GM12875 (cell line): ENCODE data around the gene RPN2.

Experiments used
- H3K4me3 ChIP-seq: one replicate; pipeline ENCODE4 v1.5.1; 2011; ENCODE audit warnings: low read depth, low read length, control low read depth
- TF ChIP-seq, protein P1 (sequence below): IDR thresholded peaks from 2 replicates; pipeline ENCODE4 v1.5.1; 2011; ENCODE audit warnings: low read depth, mild to moderate bottlenecking, control low read depth, inconsistent platforms, low read length, moderate library complexity, borderline replicate concordance; ENCODE audit not compliant: insufficient read depth

RPN2 gene

GRCh38 chr20:37185686-37186085 lies 6.6 kb downstream of the RPN2 start:
- no peak overlapping the region for H3K4me3 ChIP-seq
- TF ChIP-seq, protein P1, sequence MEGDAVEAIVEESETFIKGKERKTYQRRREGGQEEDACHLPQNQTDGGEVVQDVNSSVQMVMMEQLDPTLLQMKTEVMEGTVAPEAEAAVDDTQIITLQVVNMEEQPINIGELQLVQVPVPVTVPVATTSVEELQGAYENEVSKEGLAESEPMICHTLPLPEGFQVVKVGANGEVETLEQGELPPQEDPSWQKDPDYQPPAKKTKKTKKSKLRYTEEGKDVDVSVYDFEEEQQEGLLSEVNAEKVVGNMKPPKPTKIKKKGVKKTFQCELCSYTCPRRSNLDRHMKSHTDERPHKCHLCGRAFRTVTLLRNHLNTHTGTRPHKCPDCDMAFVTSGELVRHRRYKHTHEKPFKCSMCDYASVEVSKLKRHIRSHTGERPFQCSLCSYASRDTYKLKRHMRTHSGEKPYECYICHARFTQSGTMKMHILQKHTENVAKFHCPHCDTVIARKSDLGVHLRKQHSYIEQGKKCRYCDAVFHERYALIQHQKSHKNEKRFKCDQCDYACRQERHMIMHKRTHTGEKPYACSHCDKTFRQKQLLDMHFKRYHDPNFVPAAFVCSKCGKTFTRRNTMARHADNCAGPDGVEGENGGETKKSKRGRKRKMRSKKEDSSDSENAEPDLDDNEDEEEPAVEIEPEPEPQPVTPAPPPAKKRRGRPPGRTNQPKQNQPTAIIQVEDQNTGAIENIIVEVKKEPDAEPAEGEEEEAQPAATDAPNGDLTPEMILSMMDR, result no peak

GRCh38 chr20:37188787-37189186 lies 9.7 kb downstream of the RPN2 start:
- no peak overlapping the region for H3K4me3 ChIP-seq
- TF ChIP-seq, protein P1, result no peak

GRCh38 chr20:37189416-37190016 lies 10.4 kb downstream of the RPN2 start:
- TF ChIP-seq, protein P1, result no peak
- H3K4me3 ChIP-seq, result no peak overlapping the region

DNA sequence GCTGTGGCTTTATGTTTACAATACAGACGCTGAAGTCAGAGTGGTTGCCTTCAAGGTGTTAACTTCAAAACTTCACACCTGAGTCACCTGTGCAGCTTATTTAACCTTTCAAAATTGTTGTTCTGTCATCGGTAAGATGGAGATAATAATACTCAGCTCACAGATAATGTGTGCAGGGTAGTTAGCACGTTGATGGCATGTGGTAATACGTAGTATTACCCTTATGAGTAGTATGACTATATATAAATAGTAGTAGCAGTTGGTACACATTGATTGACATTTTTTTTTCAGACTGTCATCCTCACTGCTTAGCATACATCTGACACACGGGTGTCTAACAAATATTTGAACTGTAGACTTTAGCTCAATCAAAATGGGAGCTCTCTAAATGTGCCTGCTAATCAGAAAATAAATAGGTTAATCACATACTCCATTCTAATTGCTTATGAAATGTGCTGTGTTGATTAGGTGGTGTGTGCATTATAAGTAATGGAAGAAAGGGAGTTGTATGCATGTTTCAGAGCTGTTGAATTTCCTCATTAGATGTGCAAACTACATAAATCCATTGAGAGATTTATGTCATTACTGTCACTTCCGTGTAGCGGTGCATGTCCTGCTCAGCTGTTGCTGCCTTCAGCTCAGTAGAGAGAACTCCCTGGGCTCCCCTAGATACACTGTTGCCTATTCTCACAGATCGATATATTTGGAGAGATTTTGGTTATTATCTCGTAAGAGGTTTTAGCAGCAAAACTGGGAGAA lies 11.4 kb downstream of the RPN2 start:
- TF ChIP-seq, protein P1, result no peak
- H3K4me3 ChIP-seq, result no peak overlapping the region

- no peak overlapping the region for H3K4me3 ChIP-seq
- TF ChIP-seq, protein P1, result peak; percentile 93
Measured at GRCh38 chr20:37192137-37192854, 13.2 kb downstream of the RPN2 start.

DNA sequence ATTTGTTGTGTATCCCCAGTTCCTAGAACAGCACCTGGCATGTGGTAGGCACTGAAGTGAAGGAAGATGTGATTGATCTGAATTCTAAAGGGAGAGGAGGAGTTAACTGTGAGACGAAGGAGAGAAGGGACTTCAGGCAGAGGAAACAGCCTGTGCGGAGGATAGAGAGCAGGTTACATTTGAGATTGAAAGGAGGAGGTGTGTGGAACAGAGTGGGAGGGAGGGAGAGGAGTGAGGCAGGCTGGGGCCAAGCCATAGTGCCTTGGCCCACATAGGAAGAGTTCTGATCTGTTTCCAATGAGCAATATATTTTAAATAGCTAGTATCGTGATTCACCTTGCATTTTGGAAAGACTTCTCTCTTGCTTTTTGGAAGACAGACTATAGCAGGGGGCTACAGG lies 14.1 kb downstream of the RPN2 start:
- no peak overlapping the region for H3K4me3 ChIP-seq
- TF ChIP-seq, protein P1, result no peak
